ENCODE results near the gene RAPGEF6.

GRCh38 chr5:131545845-131546244, 89.2 kb downstream of the RAPGEF6 start:
- TF ChIP-seq ZNF10 (tag by site-specific recombination; IDR thresholded peaks at IDR 0.05) (no peak), HOXC10 (CRISPR knock-in tag; IDR thresholded peaks at IDR 0.05) (no peak)

All from HEK293 (cell line).